ENCODE measurements around the gene STIMATE. TPM values are rescaled to one million over a fixed set of nuclear protein-coding genes. Genes with fewer than 3 reads are reported as not detected.

Gene STIMATE
- total and polyA plus RNA-seq, 2 of the 4 experiments (the other 2 are of a cell fraction) = 10.6 to 17.8 TPM

- no TSS peak for BruUV-seq (replicated peaks)
- Histone ChIP-seq H3K23ac (ENCODE audit: low read depth, low read length) (no peak overlapping the region), H3K4me2 (ENCODE audit: low read depth, low read length) (no peak overlapping the region), H3K27ac (ENCODE audit: insufficient read depth, low read length) (no peak overlapping the region), H2BK120ac (ENCODE audit: low read depth, low read length) (no peak overlapping the region), H3K36me3 (ENCODE audit: control insufficient read depth, insufficient read depth, low read length) (peaks cover 3% of the 10 kb centered on the region; the same call in 1 of the 2 replicates), H2AK9ac (replicated peaks; ENCODE audit: low read depth, low read length, poor library complexity) (no peak overlapping the region), H3K9me1 (ENCODE audit: insufficient read depth, low read length) (peaks cover 6% of the 10 kb centered on the region; the same call in 1 of the 2 replicates), H4K8ac (ENCODE audit: low read depth in 2 of 2, low read length in 2 of 2) (no peak overlapping the region), H3K4me3 (ENCODE audit: insufficient read depth, low read depth, low read length) (no peak overlapping the region), H2AFZ (replicated peaks; ENCODE audit: low read length, poor library complexity) (no peak overlapping the region), H3K79me1 (ENCODE audit: low read depth in 1 of 2, low read length in 2 of 2) (peaks cover 13 to 53% of the 10 kb centered on the region in 2 experiments; a peak in 3 of 4 replicates), H2BK15ac (ENCODE audit: low read depth, low read length) (no peak overlapping the region), H3K27me3 (ENCODE audit: control insufficient read depth, insufficient read depth, low read length) (no peaks in the 10 kb centered on the region), H2AK5ac (ENCODE audit: low read depth, low read length) (no peak overlapping the region), H3K4ac (ENCODE audit: low read depth, low read length) (no peak overlapping the region), H3K14ac (replicated peaks; ENCODE audit: low read depth, low read length) (no peak overlapping the region), H4K20me1 (ENCODE audit: insufficient read depth, low read length) (no peaks in the 10 kb centered on the region), H3K9ac (ENCODE audit: low read depth, low read length) (no peak overlapping the region), H3K56ac (ENCODE audit: extremely low read depth, insufficient read depth, low read length) (no peak overlapping the region), H2BK20ac (ENCODE audit: low read depth, low read length) (no peak overlapping the region), H4K91ac (ENCODE audit: insufficient read depth, low read depth, low read length) (no peak overlapping the region), H3K4me1 (ENCODE audit: control insufficient read depth, insufficient read depth, low read length) (peaks cover 7% of the 10 kb centered on the region), H4K5ac (ENCODE audit: low read depth, low read length) (no peak overlapping the region), H3K18ac (ENCODE audit: low read depth, low read length) (no peak overlapping the region), H3K9me3 (ENCODE audit: control insufficient read depth, insufficient read depth, low read length) (no peaks in the 10 kb centered on the region), H2BK5ac (ENCODE audit: low read depth, low read length, poor library complexity, severe bottlenecking) (no peak overlapping the region)
- intact Hi-C loops (cut with micrococcal nuclease) = no loop called here
- DNase-seq (no peak), ATAC-seq (ENCODE audit: low read depth) (no peak)
- TF ChIP-seq RAD21 (IDR thresholded peaks at IDR 0.05; ENCODE audit: low read length) (no peak), SMC3 (IDR thresholded peaks at IDR 0.05; ENCODE audit: low read depth, low read length) (no peak), NFE2L2 (IDR thresholded peaks at IDR 0.05; ENCODE audit: low read depth, low read length) (no peak), USF2 (IDR thresholded peaks at IDR 0.05; ENCODE audit: low read depth, low read length) (no peak), CHD1 (IDR thresholded peaks at IDR 0.05; ENCODE audit: low read depth, low read length) (no peak), MAZ (IDR thresholded peaks at IDR 0.05; ENCODE audit: borderline replicate concordance, low read depth, low read length) (no peak), POLR2A (IDR thresholded peaks at IDR 0.05; ENCODE audit: low read depth, low read length) (no peak), CEBPB (IDR thresholded peaks at IDR 0.05; ENCODE audit: low read depth, low read length) (no peak), ELK1 (IDR thresholded peaks at IDR 0.05; ENCODE audit: borderline replicate concordance, low read depth, low read length) (no peak)
- CTCF ChIA-PET = no interaction called here
- 100% methylated on average over 1 of the region's 5 CpGs; no CpG with 5 or more reads in 1 of the 2 experiments for WGBS, 2 experiments (ENCODE audit: extremely low coverage in 2 of 2, insufficient read length in 1 of 2)
- dilution Hi-C loops (cut with HindIII; ENCODE audit: low sequenced_read_pairs, unreplicated experiment) = no loop called here
- in situ Hi-C loops (cut with MboI; ENCODE audit: low sequenced_read_pairs) = no loop called here
- POLR2A ChIA-PET (ENCODE audit: unreplicated experiment) = no interaction called here
Observed at GRCh38 chr3:52880047-52880446, 17.3 kb downstream of the STIMATE start.

Data from IMR-90 (cell line).